Measurements from ENCODE around the gene SETBP1.

GRCh38 chr18:44942073-44942472, 261.4 kb downstream of the SETBP1 start:
- TF ChIP-seq TSHZ2 (CRISPR knock-in tag; IDR thresholded peaks at IDR 0.05) (no peak), RARB (CRISPR knock-in tag; IDR thresholded peaks at IDR 0.05) (no peak), CREB5 (CRISPR knock-in tag; IDR thresholded peaks at IDR 0.05; ENCODE audit: low read depth) (no peak), ARNTL (CRISPR knock-in tag; IDR thresholded peaks at IDR 0.05; ENCODE audit: borderline replicate concordance, low read depth) (no peak), CSDC2 (CRISPR knock-in tag; IDR thresholded peaks at IDR 0.05) (no peak), PATZ1 (CRISPR knock-in tag; IDR thresholded peaks at IDR 0.05; ENCODE audit: borderline replicate concordance) (no peak), ZFP3 (CRISPR knock-in tag; IDR thresholded peaks at IDR 0.05) (no peak), OSR1 (CRISPR knock-in tag; IDR thresholded peaks at IDR 0.05) (no peak), ZFP30 (CRISPR knock-in tag; IDR thresholded peaks at IDR 0.05) (no peak), ZC3H10 (CRISPR knock-in tag; IDR thresholded peaks at IDR 0.05) (no peak), SNAI2 (CRISPR knock-in tag; IDR thresholded peaks at IDR 0.05) (no peak), PPARA (CRISPR knock-in tag; IDR thresholded peaks at IDR 0.05; ENCODE audit: borderline replicate concordance) (no peak)

Data from SK-N-SH treated with all-trans-retinoic acid at 6 μM for 48 hours (cell line).